HEK293 (cell line): Measurements from ENCODE around the gene ZNHIT2.

ENCODE experiments used
- CTCF ChIA-PET: fragments of 350-600 bp; formaldehyde crosslinking; extraction: SDS; loops from one replicate; lab custom pipeline; 2021; ENCODE audit warnings: antibody characterized with exemption; lab: Yijun Ruan, JAX
- POLR2A ChIA-PET: fragments of 300-600 bp; formaldehyde crosslinking; extraction: SDS; loops from one replicate; lab custom pipeline; 2020; ENCODE audit warnings: antibody characterized with exemption, inconsistent platforms; lab: Yijun Ruan, JAX
- H3K27ac ChIP-seq: fragments of 200-500 bp; sonication (Bioruptor generic); 2 replicates; pipeline ENCODE4 v1.5.1; 2014; ENCODE audit warnings: low read depth, low read length, control low read depth, inconsistent platforms; ENCODE audit errors: extremely low read depth
- H3K36me3 ChIP-seq, 2 experiments: fragments of 200-500 bp in 1 of 2; sonication (Bioruptor generic) in 1 of 2; 1 replicate in 1 of 2; 2 replicates in 1 of 2; pipeline ENCODE4 v1.5.1; 2014 to 2017; ENCODE audit warnings: inconsistent platforms in 2 of 2, low read length in 2 of 2; ENCODE audit not compliant: control insufficient read depth in 2 of 2, insufficient read depth in 1 of 2
- H3K4me1 ChIP-seq: fragments of 200-500 bp; sonication (Bioruptor generic); 2 replicates; pipeline ENCODE4 v1.5.1; 2014; ENCODE audit warnings: mild to moderate bottlenecking, low read length, inconsistent platforms; ENCODE audit not compliant: control insufficient read depth, insufficient read depth
- H3K4me3 ChIP-seq: 2 replicates; pipeline ENCODE4 v1.5.1; 2011; ENCODE audit warnings: low read depth, mild to moderate bottlenecking, control low read depth, low read length, moderate library complexity
- H3K9me3 ChIP-seq: fragments of 200-500 bp; sonication (Bioruptor generic); 2 replicates; pipeline ENCODE4 v1.5.1; 2014; ENCODE audit warnings: low read depth, low read length, inconsistent platforms; ENCODE audit not compliant: control insufficient read depth, insufficient read depth
- INSM2 ChIP-seq: fragments of 450-650 bp; formaldehyde crosslinking; IDR thresholded peaks from 2 replicates; pipeline ENCODE4 v1.5.1; 2016; ENCODE audit warnings: missing biosample characterization, missing genetic modification characterization
- OSR2 ChIP-seq: fragments of 450-650 bp; formaldehyde crosslinking; IDR thresholded peaks from 2 replicates; pipeline ENCODE4 v1.5.1; 2016; ENCODE audit warnings: missing biosample characterization, missing genetic modification characterization
- PATZ1 ChIP-seq: fragments of 450-650 bp; formaldehyde crosslinking; IDR thresholded peaks from 2 replicates; pipeline ENCODE4 v1.5.1; 2016; ENCODE audit warnings: missing biosample characterization, missing genetic modification characterization
- SCRT2 ChIP-seq: fragments of 450-650 bp; formaldehyde crosslinking; IDR thresholded peaks from 2 replicates; pipeline ENCODE4 v1.5.1; 2016; ENCODE audit warnings: missing biosample characterization, missing genetic modification characterization
- TCF7L2 ChIP-seq: IDR thresholded peaks from 2 replicates; pipeline ENCODE4 v1.6.1; 2011; ENCODE audit warnings: low read depth, mild to moderate bottlenecking, inconsistent platforms, low read length, moderate library complexity, borderline replicate concordance
- YY1 ChIP-seq: fragments of 450-650 bp; formaldehyde crosslinking; IDR thresholded peaks from 2 replicates; pipeline ENCODE4 v1.5.1; 2018; ENCODE audit warnings: missing biosample characterization, missing genetic modification characterization
- ZBTB1 ChIP-seq: fragments of 450-650 bp; formaldehyde crosslinking; IDR thresholded peaks from 2 replicates; pipeline ENCODE4 v1.5.1; 2016; ENCODE audit warnings: missing biosample characterization, missing genetic modification characterization
- ZBTB11 ChIP-seq: fragments of 450-650 bp; formaldehyde crosslinking; conservative IDR thresholded peaks from 2 replicates; pipeline ENCODE4 v1.5.1; 2016; ENCODE audit warnings: low read depth, missing biosample characterization, missing genetic modification characterization
- ZBTB26 ChIP-seq: fragments of 450-650 bp; formaldehyde crosslinking; optimal IDR thresholded peaks from 2 replicates; pipeline ENCODE3; 2016; ENCODE audit warnings: missing biosample characterization, mild to moderate bottlenecking, missing genetic modification characterization
- ZIC2 ChIP-seq: fragments of 450-650 bp; formaldehyde crosslinking; IDR thresholded peaks from 2 replicates; pipeline ENCODE4 v1.5.1; 2016; ENCODE audit warnings: missing biosample characterization, missing genetic modification characterization
- ZNF121 ChIP-seq: fragments of 450-650 bp; formaldehyde crosslinking; IDR thresholded peaks from 2 replicates; pipeline ENCODE4 v1.5.1; 2016; ENCODE audit warnings: missing biosample characterization, missing genetic modification characterization
- ZNF132 ChIP-seq: fragments of 450-650 bp; formaldehyde crosslinking; IDR thresholded peaks from 2 replicates; pipeline ENCODE4 v1.5.1; 2017; ENCODE audit warnings: missing biosample characterization, missing genetic modification characterization, borderline replicate concordance
- ZNF155 ChIP-seq: fragments of 450-650 bp; formaldehyde crosslinking; IDR thresholded peaks from 2 replicates; pipeline ENCODE4 v1.5.1; 2016; ENCODE audit warnings: missing biosample characterization, missing genetic modification characterization
- ZNF175 ChIP-seq: fragments of 450-650 bp; formaldehyde crosslinking; IDR thresholded peaks from 2 replicates; pipeline ENCODE4 v1.5.1; 2016; ENCODE audit warnings: missing biosample characterization, missing genetic modification characterization
- ZNF221 ChIP-seq: fragments of 450-650 bp; formaldehyde crosslinking; IDR thresholded peaks from 2 replicates; pipeline ENCODE4 v1.5.1; 2017; ENCODE audit warnings: missing biosample characterization, missing genetic modification characterization, borderline replicate concordance
- ZNF324 ChIP-seq: fragments of 450-650 bp; formaldehyde crosslinking; IDR thresholded peaks from 2 replicates; pipeline ENCODE4 v1.5.1; 2016; ENCODE audit warnings: missing biosample characterization, missing genetic modification characterization
- ZNF48 ChIP-seq: fragments of 450-650 bp; formaldehyde crosslinking; IDR thresholded peaks from 2 replicates; pipeline ENCODE4 v1.5.1; 2016; ENCODE audit warnings: missing biosample characterization, missing genetic modification characterization
- ZNF626 ChIP-seq: fragments of 450-650 bp; sonication (Bioruptor Pico); formaldehyde crosslinking; IDR thresholded peaks from 2 replicates; pipeline ENCODE4 v1.5.1; 2018; ENCODE audit warnings: missing biosample characterization, missing genetic modification characterization, inconsistent platforms
- ZNF692 ChIP-seq: fragments of 450-650 bp; formaldehyde crosslinking; IDR thresholded peaks from 2 replicates; pipeline ENCODE4 v1.5.1; 2016; ENCODE audit warnings: missing biosample characterization, missing genetic modification characterization
- ZSCAN4 ChIP-seq: fragments of 450-650 bp; formaldehyde crosslinking; IDR thresholded peaks from 2 replicates; pipeline ENCODE4 v1.5.1; 2017; ENCODE audit warnings: missing biosample characterization, missing genetic modification characterization

ZNHIT2 gene

GRCh38 chr11:65117206-65118096, at the start of gene ZNHIT2:
TSS of gene ZNHIT2 (minus strand) at chr11:65117701. CDS start at chr11:65117653, 48 bp downstream.
- ChIA-PET POLR2A (interaction anchor here (0.7 to 1.8 kb wide), 9 partner anchors 11 to 339 kb away, joined by 3 to 8 read pairs (median 4); partner anchors contain the start of genes BATF2, CAPN1, SF1 and VPS51), CTCF (interaction anchor here (0.6 to 2.9 kb wide), 18 partner anchors 10 to 767 kb away, joined by 3 to 11 read pairs (median 4); partner anchors contain the start of genes CAPN1 and SYVN1)
- Histone ChIP-seq H3K4me3 (peak within 1 kb of the TSS; percentile 67), H3K9me3 (no peaks in the 10 kb centered on the region), H3K4me1 (peaks cover 6% of the 10 kb centered on the region), H3K36me3 (peaks cover 3 to 62% of the 10 kb centered on the region in 2 experiments; a peak in 2 of 3 replicates), H3K27ac (peak within 1 kb of the TSS; percentile 78)
- TF ChIP-seq ZNF155 (tag by site-specific recombination): no peak
- peak; percentile 10; the same call in 1 of the 2 replicates for TF ChIP-seq INSM2 (tag by site-specific recombination)
- peak; percentile 38 for TF ChIP-seq OSR2 (tag by site-specific recombination)
- no peak for TF ChIP-seq ZNF626
- 0 out of 2 replicates have a peak, but pooled peaks have one; percentile 25 for TF ChIP-seq ZSCAN4 (tag by site-specific recombination)
- no peak for TF ChIP-seq ZBTB1 (tag by site-specific recombination)
- TF ChIP-seq ZNF175 (tag by site-specific recombination): no peak
- TF ChIP-seq SCRT2 (tag by site-specific recombination): peak; percentile 57; the same call in 1 of the 2 replicates
- TF ChIP-seq ZBTB11: peak; percentile 93
- TF ChIP-seq ZNF132 (tag by site-specific recombination): no peak
- peak; percentile 32; the same call in 1 of the 2 replicates for TF ChIP-seq ZNF121 (tag by site-specific recombination)
- no peak for TF ChIP-seq ZNF48 (tag by site-specific recombination)
- TF ChIP-seq ZNF221 (tag by site-specific recombination): no peak
- TF ChIP-seq ZBTB26 (tag by site-specific recombination): peak; percentile 70
- TF ChIP-seq ZNF324 (tag by site-specific recombination): peak; percentile 66; the same call in 1 of the 2 replicates
- peak; percentile 66 for TF ChIP-seq ZIC2
- 0 out of 2 replicates have a peak, but pooled peaks have one; percentile 58 for TF ChIP-seq YY1 (tag by site-specific recombination)
- peak; percentile 61; the same call in 1 of the 2 replicates for TF ChIP-seq PATZ1 (tag by site-specific recombination)
- TF ChIP-seq ZNF692: peak; percentile 7; the same call in 1 of the 2 replicates
- TF ChIP-seq TCF7L2: no peak
